ENCODE measurements around the gene BACE1-AS.
"Not testable (repeated sequence)": the region's sequence is repeated elsewhere in the genome, so short reads cannot be mapped to it uniquely, and the experiment has no call there.

BACE1-AS gene

GRCh38 chr11:117290809-117291396 is at the start of gene BACE1-AS:
BACE1-AS (plus strand) TSS chr11:117291346.
- in situ Hi-C loops (cut with HindIII; ENCODE audit: low sequenced_read_pairs), result no loop called here

- in situ Hi-C loops (cut with HindIII; ENCODE audit: low sequenced_read_pairs), result no loop called here
Measured at GRCh38 chr11:117248341-117248740, 42.8 kb upstream of the BACE1-AS start.

GRCh38 chr11:117249571-117249970 is 41.6 kb upstream of the BACE1-AS start:
- in situ Hi-C loops (cut with HindIII; ENCODE audit: low sequenced_read_pairs), result no loop called here

- in situ Hi-C loops (cut with HindIII; ENCODE audit: low sequenced_read_pairs), result no loop called here
Measured at GRCh38 chr11:117251506-117251905, 39.6 kb upstream of the BACE1-AS start.

GRCh38 chr11:117255966-117256365 is 35.2 kb upstream of the BACE1-AS start:
- in situ Hi-C loops (cut with HindIII; ENCODE audit: low sequenced_read_pairs), result no loop called here

GRCh38 chr11:117256573-117256972 is 34.6 kb upstream of the BACE1-AS start:
- in situ Hi-C loops (cut with HindIII; ENCODE audit: low sequenced_read_pairs), result no loop called here

GRCh38 chr11:117258576-117258975 is 32.6 kb upstream of the BACE1-AS start:
- in situ Hi-C loops (cut with HindIII; ENCODE audit: low sequenced_read_pairs), result no loop called here

- in situ Hi-C loops (cut with HindIII; ENCODE audit: low sequenced_read_pairs), result no loop called here
Measured at GRCh38 chr11:117259417-117259816, 31.7 kb upstream of the BACE1-AS start.

GRCh38 chr11:117264624-117265323 is 26.4 kb upstream of the BACE1-AS start:
- in situ Hi-C loops (cut with HindIII; ENCODE audit: low sequenced_read_pairs), result not testable (repeated sequence)

GRCh38 chr11:117265745-117266144 is 25.4 kb upstream of the BACE1-AS start:
- in situ Hi-C loops (cut with HindIII; ENCODE audit: low sequenced_read_pairs), result no loop called here

- in situ Hi-C loops (cut with HindIII; ENCODE audit: low sequenced_read_pairs), result no loop called here
Measured at GRCh38 chr11:117269856-117270255, 21.3 kb upstream of the BACE1-AS start.

- in situ Hi-C loops (cut with HindIII; ENCODE audit: low sequenced_read_pairs), result no loop called here
Measured at GRCh38 chr11:117271208-117271607, 19.9 kb upstream of the BACE1-AS start.

- in situ Hi-C loops (cut with HindIII; ENCODE audit: low sequenced_read_pairs), result not testable (repeated sequence)
Measured at GRCh38 chr11:117272175-117272574, 19.0 kb upstream of the BACE1-AS start.

- in situ Hi-C loops (cut with HindIII; ENCODE audit: low sequenced_read_pairs), result no loop called here
Measured at GRCh38 chr11:117273550-117274289, 17.4 kb upstream of the BACE1-AS start.

GRCh38 chr11:117278347-117278746 is 12.8 kb upstream of the BACE1-AS start:
- in situ Hi-C loops (cut with HindIII; ENCODE audit: low sequenced_read_pairs), result no loop called here

- in situ Hi-C loops (cut with HindIII; ENCODE audit: low sequenced_read_pairs), result no loop called here
Measured at GRCh38 chr11:117279711-117280376, 11.3 kb upstream of the BACE1-AS start.

- in situ Hi-C loops (cut with HindIII; ENCODE audit: low sequenced_read_pairs), result no loop called here
Measured at GRCh38 chr11:117281159-117281558, 10.0 kb upstream of the BACE1-AS start.

GRCh38 chr11:117281869-117282268 is 9.3 kb upstream of the BACE1-AS start:
- in situ Hi-C loops (cut with HindIII; ENCODE audit: low sequenced_read_pairs), result no loop called here

- in situ Hi-C loops (cut with HindIII; ENCODE audit: low sequenced_read_pairs), result no loop called here
Measured at GRCh38 chr11:117282956-117283355, 8.2 kb upstream of the BACE1-AS start.

- in situ Hi-C loops (cut with HindIII; ENCODE audit: low sequenced_read_pairs), result no loop called here
Measured at GRCh38 chr11:117284053-117284452, 7.1 kb upstream of the BACE1-AS start.

GRCh38 chr11:117286588-117286987 is 4.6 kb upstream of the BACE1-AS start:
- in situ Hi-C loops (cut with HindIII; ENCODE audit: low sequenced_read_pairs), result no loop called here
